22Rv1 (cell line): ENCODE results near the gene CTBP2.

Experiments
- H3K27ac ChIP-seq: fragments of 450-650 bp; 2 replicates; pipeline ENCODE4 v1.5.1; 2017
- ZFX ChIP-seq: fragments of 450-650 bp; IDR thresholded peaks from 2 replicates; pipeline ENCODE4 v1.6.1; 2017; ENCODE audit warnings: antibody characterized with exemption, borderline replicate concordance
- TF ChIP-seq, protein P1 (sequence below): fragments of 450-650 bp; IDR thresholded peaks from 2 replicates; pipeline ENCODE4 v1.5.1; 2017; ENCODE audit warnings: mild to moderate bottlenecking

CTBP2 gene

DNA sequence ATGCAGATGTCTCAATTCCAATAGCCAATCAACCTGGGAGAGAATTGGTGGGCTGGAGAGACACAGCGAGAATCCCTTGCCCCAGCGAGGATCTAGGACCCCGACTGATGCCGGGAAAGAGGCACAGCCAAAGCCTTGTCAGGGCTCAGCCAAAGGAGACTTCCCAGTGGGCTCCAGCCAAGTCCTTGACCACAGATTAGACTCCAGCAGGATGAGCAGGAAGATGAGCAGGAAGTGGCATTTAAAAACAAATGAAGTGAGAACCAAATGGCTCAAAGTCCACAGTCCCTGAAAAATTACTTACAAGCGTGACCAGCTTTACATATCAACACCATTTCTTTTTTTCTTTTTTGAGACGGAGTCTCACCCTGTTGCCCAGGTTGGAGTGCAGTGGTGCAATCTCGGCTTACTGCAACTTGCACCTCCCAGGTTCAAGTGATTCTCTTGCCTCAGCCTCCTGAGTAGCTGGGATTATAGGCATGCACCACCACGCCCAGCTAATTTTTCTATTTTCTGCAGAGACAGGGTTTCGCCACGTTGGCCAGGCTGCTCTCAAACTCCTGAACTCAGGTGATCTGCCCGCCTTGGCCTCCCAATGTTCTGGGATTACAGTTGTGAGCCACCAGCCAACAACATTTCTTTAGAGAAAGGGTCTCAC is 40.2 kb downstream of the CTBP2 start:
- TF ChIP-seq, protein P1, sequence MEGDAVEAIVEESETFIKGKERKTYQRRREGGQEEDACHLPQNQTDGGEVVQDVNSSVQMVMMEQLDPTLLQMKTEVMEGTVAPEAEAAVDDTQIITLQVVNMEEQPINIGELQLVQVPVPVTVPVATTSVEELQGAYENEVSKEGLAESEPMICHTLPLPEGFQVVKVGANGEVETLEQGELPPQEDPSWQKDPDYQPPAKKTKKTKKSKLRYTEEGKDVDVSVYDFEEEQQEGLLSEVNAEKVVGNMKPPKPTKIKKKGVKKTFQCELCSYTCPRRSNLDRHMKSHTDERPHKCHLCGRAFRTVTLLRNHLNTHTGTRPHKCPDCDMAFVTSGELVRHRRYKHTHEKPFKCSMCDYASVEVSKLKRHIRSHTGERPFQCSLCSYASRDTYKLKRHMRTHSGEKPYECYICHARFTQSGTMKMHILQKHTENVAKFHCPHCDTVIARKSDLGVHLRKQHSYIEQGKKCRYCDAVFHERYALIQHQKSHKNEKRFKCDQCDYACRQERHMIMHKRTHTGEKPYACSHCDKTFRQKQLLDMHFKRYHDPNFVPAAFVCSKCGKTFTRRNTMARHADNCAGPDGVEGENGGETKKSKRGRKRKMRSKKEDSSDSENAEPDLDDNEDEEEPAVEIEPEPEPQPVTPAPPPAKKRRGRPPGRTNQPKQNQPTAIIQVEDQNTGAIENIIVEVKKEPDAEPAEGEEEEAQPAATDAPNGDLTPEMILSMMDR: no peak
- no peak for TF ChIP-seq ZFX
- no peak overlapping the region for H3K27ac ChIP-seq

DNA sequence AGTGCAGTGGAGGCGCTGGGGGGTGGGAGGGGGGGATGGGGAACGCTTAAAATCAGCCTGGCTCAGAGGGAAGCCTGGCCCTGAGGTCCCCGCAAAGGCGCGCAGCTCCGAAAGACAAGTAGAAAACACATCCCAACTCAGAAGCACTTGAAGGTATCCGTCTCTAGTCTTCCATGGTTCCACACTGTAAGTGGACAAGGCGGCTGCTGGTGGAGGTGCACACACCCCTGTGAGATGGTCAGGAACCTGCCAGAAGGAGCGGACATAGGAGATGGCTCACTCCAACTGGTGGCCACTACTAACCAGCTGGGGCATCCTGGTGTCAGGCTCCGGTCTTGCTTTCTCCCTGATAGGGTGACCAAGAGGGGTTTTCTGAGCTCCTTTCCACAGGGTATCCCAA is 41.7 kb downstream of the CTBP2 start:
- TF ChIP-seq ZFX: no peak
- TF ChIP-seq, protein P1: no peak
- no peak overlapping the region for H3K27ac ChIP-seq

DNA sequence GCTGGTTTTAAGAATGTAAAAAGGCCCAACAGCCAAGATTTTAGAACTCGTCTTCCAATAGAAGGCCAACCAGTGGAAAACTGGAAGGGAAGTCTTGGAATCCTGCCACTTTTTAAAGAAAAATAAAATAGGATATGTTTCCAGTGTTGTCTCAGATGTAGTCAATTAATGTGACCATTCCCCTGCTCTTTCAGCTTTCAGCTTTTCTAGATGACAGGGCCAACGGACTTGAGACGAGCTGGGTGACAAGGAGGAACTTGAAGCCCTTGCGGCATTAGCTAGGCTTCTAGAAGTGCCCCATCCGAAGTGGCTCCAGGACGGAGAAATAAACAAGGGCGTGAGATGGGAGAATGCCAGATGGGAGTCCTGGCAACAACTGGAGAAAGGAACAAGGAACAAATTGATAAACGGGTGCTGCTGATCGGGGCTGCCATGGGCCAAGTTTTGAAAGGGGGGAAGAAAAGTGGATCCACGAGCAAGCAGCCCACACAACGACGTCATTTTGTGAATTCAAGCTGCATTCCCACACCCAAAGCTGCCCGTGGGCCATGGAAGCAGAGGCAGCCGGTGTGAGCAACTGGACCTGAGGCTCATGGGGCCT is 42.3 kb downstream of the CTBP2 start:
- TF ChIP-seq, protein P1: no peak
- TF ChIP-seq ZFX: no peak

DNA sequence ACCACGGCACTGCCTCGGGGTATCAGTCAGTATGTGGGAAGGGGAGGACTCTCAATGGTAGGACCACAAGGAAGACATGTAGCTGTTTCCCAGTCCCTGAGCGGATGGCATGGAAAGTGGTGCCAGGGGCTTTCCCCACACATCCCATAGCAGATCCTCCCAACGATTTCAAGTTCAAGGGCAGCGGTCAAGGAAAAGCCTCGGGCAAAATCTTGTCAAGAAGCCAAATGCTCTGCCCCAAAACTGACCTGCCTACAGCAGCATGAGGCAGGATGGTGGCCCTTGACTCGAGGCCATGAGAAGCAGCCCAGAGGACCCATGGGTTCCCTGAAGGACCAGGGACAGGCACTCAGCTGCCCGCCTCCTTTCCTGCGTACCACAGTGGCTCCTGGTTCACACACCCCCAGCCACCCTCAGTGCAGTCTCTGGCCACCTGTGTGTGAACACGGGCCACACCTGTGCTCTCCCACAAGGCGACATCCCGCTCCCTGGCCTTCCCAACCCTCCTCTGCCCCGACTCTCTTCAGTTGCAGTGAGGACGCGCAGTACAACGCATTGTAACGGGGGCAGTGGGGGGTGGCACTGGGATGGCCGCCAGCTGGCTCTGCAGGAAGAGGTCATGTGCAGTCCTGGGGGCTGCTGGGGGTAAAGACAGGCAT is 43.6 kb downstream of the CTBP2 start:
- no peak overlapping the region for H3K27ac ChIP-seq
- no peak for TF ChIP-seq ZFX
- TF ChIP-seq, protein P1: no peak

More for the DNA sequence above, 42.3 kb downstream of the CTBP2 start:
- no peak overlapping the region for H3K27ac ChIP-seq

DNA sequence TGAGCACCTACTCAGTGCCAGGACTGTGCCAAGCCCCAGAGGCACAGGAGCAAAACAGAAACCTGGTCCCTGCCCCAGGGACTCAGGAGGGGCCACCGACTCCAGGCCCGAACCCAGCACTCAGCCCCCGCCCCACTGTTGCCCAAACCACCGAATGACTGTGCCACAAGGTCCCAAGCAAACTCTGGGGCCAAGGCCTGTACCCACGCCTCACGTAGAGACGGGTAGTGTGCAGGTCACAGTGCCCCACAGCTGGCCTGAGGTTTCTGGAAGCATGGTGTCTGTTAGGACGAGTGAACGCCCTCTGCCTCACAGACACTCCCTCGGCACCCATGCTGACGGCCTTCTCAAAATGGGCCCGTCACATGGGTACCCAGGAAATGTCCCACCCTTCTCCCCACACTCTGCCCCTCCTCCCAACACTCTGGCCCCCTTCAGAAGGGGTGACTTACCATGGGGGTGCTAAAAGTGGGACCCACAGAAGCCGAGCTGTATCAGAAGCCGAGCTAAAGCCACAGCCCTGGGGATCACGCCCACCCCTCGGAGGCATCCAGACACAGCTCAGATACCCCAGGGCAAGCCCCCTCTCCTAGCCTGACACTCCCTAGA is 44.2 kb downstream of the CTBP2 start:
- TF ChIP-seq, protein P1: no peak
- TF ChIP-seq ZFX: no peak
- H3K27ac ChIP-seq: no peak overlapping the region

DNA sequence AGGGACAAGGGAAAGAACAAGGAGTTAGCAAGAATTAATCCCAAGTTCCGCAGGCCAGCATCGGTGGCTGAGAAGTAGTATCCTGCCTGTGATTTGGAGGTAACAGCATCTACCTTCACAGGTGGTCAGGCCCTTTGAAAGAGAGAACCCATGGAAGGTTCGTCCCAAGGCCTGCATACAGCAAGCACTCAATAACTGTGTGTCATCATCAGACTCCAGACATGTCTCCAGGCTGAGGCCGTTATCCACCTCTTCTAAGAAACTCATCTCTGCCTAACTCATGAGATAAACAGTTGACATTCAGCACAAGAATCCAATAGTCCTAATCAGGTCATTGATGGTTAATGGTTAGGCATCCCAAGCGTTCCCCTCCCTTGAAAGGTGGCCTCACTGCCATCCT is 45.0 kb downstream of the CTBP2 start:
- H3K27ac ChIP-seq: no peak overlapping the region
- no peak for TF ChIP-seq ZFX
- TF ChIP-seq, protein P1: no peak
